Activated CD8-positive, alpha-beta memory T cell treated with anti-CD3 and anti-CD28 coated beads for 48 hours (primary cell): ENCODE results near the gene HP1BP3.

Experiments
- DNase-seq, 3 experiments: peaks; one replicate each; pipeline ENCODE4 v3.0.0-alpha.2; 2020; ENCODE audit warnings: low read depth in 2 of 3, low spot score in 2 of 3

HP1BP3 gene

DNA sequence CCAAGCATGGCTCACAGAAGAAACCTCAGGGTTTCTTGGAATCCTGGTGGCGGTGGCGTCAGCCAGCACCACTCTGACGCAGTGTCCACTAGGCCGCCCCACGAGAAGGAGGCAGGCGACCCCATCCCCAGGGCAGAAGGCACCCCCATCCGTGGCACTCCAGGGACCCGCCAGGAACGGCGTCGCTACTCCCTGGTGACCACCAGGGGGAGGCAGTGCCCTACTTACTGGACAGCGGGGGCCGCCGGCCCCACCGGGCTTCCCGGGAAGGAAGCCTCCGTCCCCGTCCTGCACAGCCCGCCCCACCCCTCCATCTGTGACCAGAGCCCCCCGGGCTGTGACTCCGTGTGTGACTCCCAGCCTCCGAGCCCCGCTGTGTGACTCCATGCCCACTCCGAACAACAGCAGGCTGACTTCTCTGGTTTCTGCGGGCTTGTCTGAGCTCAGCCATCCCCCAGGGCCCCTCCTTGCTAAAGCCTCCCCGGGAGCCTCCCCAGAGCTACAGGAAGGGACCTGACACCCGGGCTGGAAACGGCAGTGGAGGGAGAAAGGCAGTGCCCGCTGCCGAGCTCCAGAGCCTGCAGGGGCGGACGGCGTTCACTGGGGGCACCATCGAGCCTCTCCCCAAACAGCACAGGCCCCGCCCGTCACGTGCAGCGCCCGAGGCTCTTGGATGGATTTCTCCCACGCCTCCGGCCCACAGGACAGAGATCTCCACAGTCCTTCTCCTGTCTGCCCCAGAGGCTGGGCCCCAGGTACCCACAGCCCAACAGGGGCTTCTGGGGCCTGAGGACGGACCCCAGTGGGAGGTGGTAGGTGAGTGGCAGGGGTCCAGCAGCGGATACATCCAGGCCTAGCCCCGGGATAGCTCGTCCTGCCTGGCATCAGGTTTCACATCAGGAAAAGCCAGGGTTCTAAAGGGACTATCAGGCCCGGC, 90.4 kb downstream of the HP1BP3 start:
- DNase-seq = peak; percentile 36 to 63 (median 52)

DNA sequence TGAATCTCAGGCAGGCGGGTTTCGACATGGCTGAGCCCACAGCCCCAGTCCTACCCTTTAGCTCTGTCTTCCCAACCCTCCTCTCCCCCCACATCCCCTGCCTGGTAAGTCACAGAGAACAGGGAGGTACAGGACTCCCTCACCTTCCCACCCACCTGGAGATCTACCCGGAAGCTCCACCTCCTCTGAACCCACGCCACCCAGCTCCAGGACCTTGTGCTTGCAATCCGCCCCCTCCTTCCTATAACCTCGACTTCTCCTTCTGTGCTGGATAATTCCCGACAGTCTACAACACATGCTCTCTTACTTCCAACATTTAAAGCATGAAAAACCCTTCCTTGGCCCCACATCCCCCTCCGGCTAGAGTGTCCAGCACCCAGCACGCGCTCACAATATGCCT, 91.6 kb downstream of the HP1BP3 start:
- no peak for DNase-seq

DNA sequence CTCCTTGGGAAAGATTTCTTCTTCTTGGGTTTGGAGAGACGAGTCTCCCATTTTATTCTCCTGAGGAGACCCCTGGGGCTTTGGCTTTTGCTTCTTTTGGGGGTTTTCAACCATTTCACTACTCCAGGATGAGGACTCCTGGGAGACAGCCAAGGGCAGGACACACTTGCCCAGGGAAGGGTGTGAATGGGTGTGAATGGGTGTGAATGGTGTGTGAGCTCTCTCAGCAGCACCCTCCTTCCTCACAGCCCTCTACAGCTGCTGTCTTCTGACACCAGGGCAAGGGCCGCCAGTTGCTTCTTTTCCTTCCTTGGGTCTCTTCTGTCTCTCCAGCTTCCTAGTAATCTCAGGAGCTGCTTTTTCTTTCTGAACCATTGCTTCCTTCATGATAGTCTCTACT, 93.5 kb downstream of the HP1BP3 start:
- no peak for DNase-seq
